ENCODE measurements around the gene PACRG.

DNA sequence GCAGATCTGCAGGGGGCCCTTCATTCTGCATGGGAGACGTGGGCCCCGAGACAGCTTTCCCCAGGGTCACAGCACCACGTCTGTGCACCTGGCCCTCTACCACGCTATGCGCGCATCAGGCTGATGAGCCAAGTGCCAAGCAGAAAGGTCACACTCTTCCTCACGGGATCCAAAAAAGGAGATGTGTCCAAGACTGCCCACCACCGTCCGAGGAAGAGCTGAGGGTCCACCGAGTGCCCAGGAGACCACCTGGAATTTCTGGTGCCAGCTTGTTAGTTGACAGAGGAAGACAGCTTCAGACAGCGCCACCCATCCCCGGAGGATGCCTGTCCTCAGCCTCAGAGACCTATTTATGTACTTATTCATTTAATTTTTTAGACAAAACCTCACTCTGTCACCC, 609.2 kb downstream of the PACRG start:
- no peak for TF ChIP-seq MYC (IDR thresholded peaks at IDR 0.05; ENCODE audit: low read depth, low read length)
- no peak for TF ChIP-seq EZH2 (IDR thresholded peaks at IDR 0.05; ENCODE audit: borderline replicate concordance, low read depth, low read length, severe bottlenecking)
